OCI-LY1 (cell line): Measurements from ENCODE around the gene ZBTB1.

ENCODE experiments used
- H2AFZ ChIP-seq: fragments of 200-600 bp; sonication (generic), shearing (Covaris generic); 2 replicates; pipeline ENCODE4 v1.6.0; 2014; ENCODE audit warnings: antibody characterized with exemption, mild to moderate bottlenecking, low read length
- H3F3A ChIP-seq: fragments of 200-600 bp; sonication (generic), shearing (Covaris generic); 2 replicates; pipeline ENCODE4 v1.6.0; 2014; ENCODE audit warnings: mild to moderate bottlenecking, antibody characterized with exemption, low read length, moderate library complexity; ENCODE audit not compliant: insufficient read depth
- H3K27ac ChIP-seq: fragments of 200-600 bp; sonication (generic); 2 replicates; pipeline ENCODE4 v1.5.1; 2014; ENCODE audit warnings: low read length, mixed run types, mild to moderate bottlenecking, low read depth; ENCODE audit not compliant: poor library complexity, severe bottlenecking
- H3K27me3 ChIP-seq: fragments of 200-600 bp; sonication (generic); 2 replicates; pipeline ENCODE4 v1.6.0; 2014; ENCODE audit warnings: antibody characterized with exemption, mild to moderate bottlenecking, low read length, moderate library complexity; ENCODE audit not compliant: insufficient read depth
- H3K36me3 ChIP-seq: fragments of 200-600 bp; sonication (generic); 2 replicates; pipeline ENCODE4 v1.6.1; 2014; ENCODE audit warnings: mild to moderate bottlenecking, antibody characterized with exemption, low read length, moderate library complexity, mixed read lengths; ENCODE audit not compliant: insufficient read depth
- H3K4me1 ChIP-seq: fragments of 200-600 bp; sonication (generic); 2 replicates; pipeline ENCODE4 v1.5.1; 2014; ENCODE audit warnings: mild to moderate bottlenecking, low read length, moderate library complexity; ENCODE audit not compliant: insufficient read depth, severe bottlenecking
- H3K4me2 ChIP-seq: fragments of 200-600 bp; sonication (generic), shearing (Covaris generic); 2 replicates; pipeline ENCODE4 v1.6.1; 2014; ENCODE audit warnings: low read length
- H3K4me3 ChIP-seq: fragments of 200-600 bp; sonication (generic); 2 replicates; pipeline ENCODE4 v1.5.1; 2014; ENCODE audit warnings: low read length, low read depth, mild to moderate bottlenecking, mixed read lengths; ENCODE audit not compliant: poor library complexity, severe bottlenecking
- H3K79me2 ChIP-seq: fragments of 200-600 bp; shearing (Covaris generic); 2 replicates; pipeline ENCODE4 v1.6.1; 2016; ENCODE audit warnings: mixed run types, low read length, mixed read lengths; ENCODE audit not compliant: insufficient read depth
- H3K9ac ChIP-seq: fragments of 200-600 bp; sonication (generic), shearing (Covaris generic); 2 replicates; pipeline ENCODE4 v1.6.1; 2014; ENCODE audit warnings: mild to moderate bottlenecking, low read length, mixed read lengths
- H3K9me2 ChIP-seq: fragments of 200-600 bp; sonication (generic), shearing (Covaris generic); 2 replicates; pipeline ENCODE4 v1.6.1; 2014; ENCODE audit warnings: low read depth, mild to moderate bottlenecking, low read length, mixed read lengths
- H3K9me3 ChIP-seq: fragments of 200-600 bp; shearing (Covaris generic); 2 replicates; pipeline ENCODE4 v1.6.1; 2014; ENCODE audit warnings: low read length, mixed read lengths
- H4K20me1 ChIP-seq: fragments of 200-600 bp; sonication (generic), shearing (Covaris generic); 2 replicates; pipeline ENCODE4 v1.6.0; 2016; ENCODE audit warnings: mild to moderate bottlenecking, low read length; ENCODE audit not compliant: insufficient read depth
- CTCF ChIP-seq: fragments of 200-600 bp; sonication (generic), shearing (Covaris generic); IDR thresholded peaks from 2 replicates; pipeline ENCODE4 v1.5.1; 2017; ENCODE audit warnings: mild to moderate bottlenecking, antibody characterized with exemption, low read length, moderate library complexity, mixed read lengths
- EZH2 ChIP-seq: fragments of 200-600 bp; sonication (generic), shearing (Covaris generic); IDR thresholded peaks from 2 replicates; pipeline ENCODE4 v1.8.0; 2017; ENCODE audit warnings: borderline replicate concordance, mixed run types, mild to moderate bottlenecking, antibody characterized with exemption, low read length, moderate library complexity, mixed read lengths

ZBTB1 gene

GRCh38 chr14:64520699-64521098 lies 16.1 kb downstream of the ZBTB1 start:
- H3K9me3 ChIP-seq: no peaks in the 10 kb centered on the region
- H3F3A ChIP-seq: no peaks in the 10 kb centered on the region
- no peaks in the 10 kb centered on the region for H4K20me1 ChIP-seq
- no peak overlapping the region for H3K9ac ChIP-seq
- H3K27me3 ChIP-seq: no peaks in the 10 kb centered on the region
- H3K9me2 ChIP-seq: no peaks in the 10 kb centered on the region
- no peaks in the 10 kb centered on the region for H3K4me1 ChIP-seq
- H3K36me3 ChIP-seq: peaks cover 36% of the 10 kb centered on the region
- no peak overlapping the region for H3K27ac ChIP-seq
- peaks cover 43% of the 10 kb centered on the region for H3K79me2 ChIP-seq
- H3K4me3 ChIP-seq: no peak overlapping the region
- TF ChIP-seq EZH2 (no peak), CTCF (no peak)
- no peak overlapping the region for H2AFZ ChIP-seq
- no peak overlapping the region for H3K4me2 ChIP-seq

- Histone ChIP-seq H3K27me3 (no peaks in the 10 kb centered on the region), H3K36me3 (peaks cover 41% of the 10 kb centered on the region), H3K4me2 (no peak overlapping the region), H3K27ac (no peak overlapping the region), H3K4me1 (no peaks in the 10 kb centered on the region), H3K9me3 (no peaks in the 10 kb centered on the region), H2AFZ (no peak overlapping the region), H3K4me3 (no peak overlapping the region), H3F3A (no peaks in the 10 kb centered on the region), H3K79me2 (peaks cover 24% of the 10 kb centered on the region), H4K20me1 (no peaks in the 10 kb centered on the region), H3K9ac (no peak overlapping the region), H3K9me2 (no peaks in the 10 kb centered on the region)
- no peak for TF ChIP-seq CTCF
- no peak for TF ChIP-seq EZH2
Observed at GRCh38 chr14:64522591-64523355, 18.2 kb downstream of the ZBTB1 start.

GRCh38 chr14:64525354-64525753 lies 20.8 kb downstream of the ZBTB1 start:
- no peak overlapping the region for H3K4me3 ChIP-seq
- TF ChIP-seq CTCF (no peak), EZH2 (no peak)
- no peak overlapping the region for H3K27ac ChIP-seq
- no peaks in the 10 kb centered on the region for H3K9me3 ChIP-seq
- no peaks in the 10 kb centered on the region for H4K20me1 ChIP-seq
- no peak overlapping the region for H2AFZ ChIP-seq
- no peaks in the 10 kb centered on the region for H3K27me3 ChIP-seq
- peaks cover 41% of the 10 kb centered on the region for H3K36me3 ChIP-seq
- no peaks in the 10 kb centered on the region for H3K9me2 ChIP-seq
- no peak overlapping the region for H3K9ac ChIP-seq
- no peak overlapping the region for H3K4me2 ChIP-seq
- 0 out of 2 replicates have a peak, but pooled peaks cover 3% of the 10 kb centered on the region for H3K79me2 ChIP-seq
- H3K4me1 ChIP-seq: no peaks in the 10 kb centered on the region
- no peaks in the 10 kb centered on the region for H3F3A ChIP-seq
